AG08395 (cell line): ENCODE results near the gene INHBE.
"Not testable (repeated sequence)": the region's sequence is repeated elsewhere in the genome, so short reads cannot be mapped to it uniquely, and the experiment has no call there.

Experiments used
- DNase-seq: peaks from one replicate; pipeline ENCODE4 v3.0.0; 2012; ENCODE audit warnings: mixed read lengths, low spot score

The INHBE gene

GRCh38 chr12:57476162-57476992, 21.3 kb downstream of the INHBE start:
- DNase-seq, result no peak

GRCh38 chr12:57476993-57477709, 22.0 kb downstream of the INHBE start:
- DNase-seq, result no peak

GRCh38 chr12:57477710-57478681, 22.9 kb downstream of the INHBE start:
- no peak for DNase-seq

- DNase-seq, result no peak
These were observed 23.9 kb downstream of the INHBE start for GRCh38 chr12:57479043-57479375.

GRCh38 chr12:57479376-57480115, 24.4 kb downstream of the INHBE start, which contains the start of gene ARHGAP9:
Gene ARHGAP9, minus strand, starts transcription at chr12:57479866. Its CDS starts 460 bp downstream, at chr12:57479406.
- DNase-seq, result no peak

- DNase-seq, result no peak
These were observed 26.6 kb downstream of the INHBE start for GRCh38 chr12:57481671-57482070.

- DNase-seq, result peak; percentile 47
These were observed 28.4 kb downstream of the INHBE start for GRCh38 chr12:57483466-57483865.

GRCh38 chr12:57485695-57486094, 30.6 kb downstream of the INHBE start:
- no peak for DNase-seq

- no peak for DNase-seq
These were observed 32.0 kb downstream of the INHBE start for GRCh38 chr12:57487055-57487596.

- peak; percentile 95 for DNase-seq
These were observed 32.7 kb downstream of the INHBE start, which contains the start of gene MARS1 for GRCh38 chr12:57487597-57488401. Gene MARS1, plus strand, starts transcription at chr12:57488068. Its CDS starts 23 bp downstream, at chr12:57488091.

- no peak for DNase-seq
These were observed 33.5 kb downstream of the INHBE start for GRCh38 chr12:57488402-57489156.

GRCh38 chr12:57489157-57489641, 34.1 kb downstream of the INHBE start:
- no peak for DNase-seq

GRCh38 chr12:57490126-57490525, 35.0 kb downstream of the INHBE start:
- DNase-seq, result no peak

- no peak for DNase-seq
These were observed 36.5 kb downstream of the INHBE start for GRCh38 chr12:57491393-57492280.

GRCh38 chr12:57495051-57495701, 40.1 kb downstream of the INHBE start:
- not testable (repeated sequence) for DNase-seq

GRCh38 chr12:57496822-57497221, 41.7 kb downstream of the INHBE start:
- no peak for DNase-seq
